Measurements from ENCODE around the gene TNRC6C.
A peak's percentile ranks its signal among the peaks of the same experiment; 100 is the strongest.

Gene TNRC6C

GRCh38 chr17:77957857-77958715 lies at the start of gene TNRC6C:
TSS of gene TNRC6C (plus strand) at chr17:77958703. CDS start at chr17:78004207, 45,504 bp downstream.
- peak; percentile 98 for DNase-seq

GRCh38 chr17:77909236-77909635 lies 49.3 kb upstream of the TNRC6C start:
- DNase-seq, result no peak

GRCh38 chr17:77909816-77910215 lies 48.7 kb upstream of the TNRC6C start:
- no peak for DNase-seq

- DNase-seq, result peak; percentile 81
Observed at GRCh38 chr17:77914385-77915254, 43.9 kb upstream of the TNRC6C start.

- DNase-seq, result no peak
Observed at GRCh38 chr17:77915594-77916021, 42.9 kb upstream of the TNRC6C start.

- DNase-seq, result no peak
Observed at GRCh38 chr17:77916264-77916663, 42.2 kb upstream of the TNRC6C start.

- no peak for DNase-seq
Observed at GRCh38 chr17:77916703-77917481, 41.6 kb upstream of the TNRC6C start.

- DNase-seq, result no peak
Observed at GRCh38 chr17:77919276-77919675, 39.2 kb upstream of the TNRC6C start.

- DNase-seq, result no peak
Observed at GRCh38 chr17:77923135-77923534, 35.4 kb upstream of the TNRC6C start.

- DNase-seq, result no peak
Observed at GRCh38 chr17:77923776-77924513, 34.6 kb upstream of the TNRC6C start.

- DNase-seq, result no peak
Observed at GRCh38 chr17:77924757-77925336, 33.7 kb upstream of the TNRC6C start.

GRCh38 chr17:77925831-77926543 lies 32.5 kb upstream of the TNRC6C start:
- no peak for DNase-seq

GRCh38 chr17:77926981-77927380 lies 31.5 kb upstream of the TNRC6C start:
- no peak for DNase-seq

- no peak for DNase-seq
Observed at GRCh38 chr17:77927777-77928518, 30.6 kb upstream of the TNRC6C start.

- no peak for DNase-seq
Observed at GRCh38 chr17:77928519-77929179, 29.9 kb upstream of the TNRC6C start.

GRCh38 chr17:77929180-77929564 lies 29.3 kb upstream of the TNRC6C start:
- no peak for DNase-seq

- no peak for DNase-seq
Observed at GRCh38 chr17:77929871-77930436, 28.5 kb upstream of the TNRC6C start.

GRCh38 chr17:77930780-77931768 lies 27.4 kb upstream of the TNRC6C start:
- DNase-seq, result no peak

All from NCI-H2171 (cell line).